HG03097 (cell line): ENCODE measurements around the gene SEC14L5.

ENCODE experiments used
- ATAC-seq: cut with Tn5 transposase; IDR thresholded peaks from one replicate; pipeline ENCODE4 v1.9.1; 2021; ENCODE audit not compliant: unreplicated experiment, low FRiP score

SEC14L5 gene

GRCh38 chr16:4981473-4981872 is 23.3 kb downstream of the SEC14L5 start:
- ATAC-seq, result no peak

DNA sequence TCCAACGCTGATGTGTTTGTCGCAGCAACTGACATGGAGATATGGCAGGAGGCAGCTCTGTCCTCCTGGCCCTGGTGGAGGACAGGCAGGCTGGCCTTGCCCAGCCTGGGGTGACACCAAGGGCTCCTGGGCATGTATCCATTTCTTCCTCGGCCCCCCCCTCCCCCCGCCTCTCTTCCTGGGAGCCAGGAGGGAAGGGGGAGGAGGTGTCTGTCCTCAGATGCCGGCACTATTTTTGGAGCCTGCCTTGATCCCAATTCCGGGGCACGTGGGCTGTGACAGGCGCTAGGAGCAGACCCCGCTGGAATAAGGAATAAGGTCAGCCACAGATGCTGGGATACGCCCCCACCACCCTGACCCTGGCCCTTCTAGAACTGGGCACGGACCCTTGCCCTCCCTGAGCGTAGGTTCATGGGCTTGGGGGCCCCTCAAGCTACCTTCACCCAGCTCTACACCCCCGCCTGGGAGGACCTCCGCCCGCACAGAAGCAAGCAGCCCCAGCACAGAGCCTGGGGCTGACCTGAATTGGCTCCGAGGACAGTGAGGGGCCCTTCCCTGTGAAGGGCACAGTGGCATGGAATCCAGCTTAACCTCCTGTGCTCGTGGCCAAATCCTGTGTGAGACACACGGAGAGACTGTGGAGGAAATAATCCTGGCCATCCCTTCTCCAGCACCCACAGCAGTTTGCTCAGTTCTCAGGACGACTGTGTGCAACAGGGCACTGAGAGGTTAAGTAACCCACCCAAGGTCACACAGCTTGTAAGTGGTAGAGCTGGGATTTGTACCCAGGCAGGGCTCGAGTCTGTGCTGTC is 24.1 kb downstream of the SEC14L5 start:
- ATAC-seq, result no peak

- ATAC-seq, result no peak
Measured at GRCh38 chr16:4984174-4984990, 26.3 kb downstream of the SEC14L5 start.

DNA sequence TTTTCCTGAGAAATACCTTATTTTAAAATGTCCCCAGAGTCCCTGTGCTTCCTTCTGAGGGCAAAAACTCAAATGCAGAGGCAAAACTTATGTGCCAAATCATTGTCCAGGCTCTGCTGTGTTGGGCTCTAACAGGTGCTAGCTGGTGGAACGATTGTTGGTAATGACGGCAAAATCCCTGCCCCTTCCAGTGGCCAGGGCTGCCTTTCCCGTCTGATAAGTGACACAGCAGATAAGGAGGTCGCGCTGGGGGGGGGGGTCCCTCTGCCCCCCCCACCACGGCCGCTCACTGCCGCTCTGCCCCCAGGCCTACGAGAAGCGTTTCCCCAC is 29.1 kb downstream of the SEC14L5 start:
- no peak for ATAC-seq

GRCh38 chr16:4987580-4988374 is 29.6 kb downstream of the SEC14L5 start:
- no peak for ATAC-seq

- no peak for ATAC-seq
Measured at GRCh38 chr16:4988647-4989046, 30.5 kb downstream of the SEC14L5 start.

GRCh38 chr16:4989391-4990006 is 31.4 kb downstream of the SEC14L5 start:
- no peak for ATAC-seq

DNA sequence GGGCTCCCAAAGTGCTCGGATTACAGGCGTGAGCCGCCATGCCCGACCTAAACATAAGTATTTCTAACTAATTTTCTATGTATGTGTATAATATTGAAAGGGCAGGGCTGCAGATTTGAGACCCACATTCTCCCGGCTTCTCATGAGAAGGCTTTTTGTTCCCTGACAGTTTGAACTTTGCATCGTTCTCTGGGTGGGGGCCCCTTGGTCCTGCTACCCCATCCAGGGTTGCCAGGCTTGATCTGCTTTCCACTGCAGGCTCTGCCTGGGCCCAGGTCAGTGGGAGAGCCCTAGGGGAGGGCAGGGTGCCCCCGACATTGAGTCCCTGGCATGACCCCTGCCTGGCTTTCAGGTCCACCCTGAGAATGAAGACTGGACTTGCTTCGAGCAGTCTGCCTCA is 32.3 kb downstream of the SEC14L5 start:
- ATAC-seq, result no peak

GRCh38 chr16:4991754-4992153 is 33.6 kb downstream of the SEC14L5 start:
- ATAC-seq, result no peak

GRCh38 chr16:4994719-4995434 is 36.7 kb downstream of the SEC14L5 start:
- no peak for ATAC-seq

- ATAC-seq, result no peak
Measured at GRCh38 chr16:5000573-5001001, 42.5 kb downstream of the SEC14L5 start.

DNA sequence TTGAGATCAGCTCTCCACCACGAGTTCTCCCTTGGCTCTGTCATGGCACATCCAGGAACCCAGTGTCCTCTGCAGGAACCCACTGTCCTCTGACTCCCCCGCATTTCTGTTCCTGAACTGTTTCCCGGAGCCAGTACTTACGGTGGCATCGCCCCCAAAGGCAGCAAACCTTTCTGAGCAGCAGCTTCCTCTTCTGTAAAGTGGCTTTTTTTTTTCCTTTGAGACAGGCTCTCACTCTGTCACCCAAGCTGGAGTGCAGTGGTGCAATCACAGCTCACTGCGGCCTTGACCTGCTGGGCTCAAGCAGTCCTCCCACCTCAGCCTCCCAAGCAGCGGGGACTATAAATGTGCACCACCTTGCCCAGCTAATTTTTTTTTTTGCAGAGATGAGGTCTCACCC is 43.4 kb downstream of the SEC14L5 start:
- ATAC-seq, result no peak

GRCh38 chr16:5001986-5002385 is 43.9 kb downstream of the SEC14L5 start:
- ATAC-seq, result no peak

- ATAC-seq, result no peak
Measured at GRCh38 chr16:5002699-5003143, 44.6 kb downstream of the SEC14L5 start.

DNA sequence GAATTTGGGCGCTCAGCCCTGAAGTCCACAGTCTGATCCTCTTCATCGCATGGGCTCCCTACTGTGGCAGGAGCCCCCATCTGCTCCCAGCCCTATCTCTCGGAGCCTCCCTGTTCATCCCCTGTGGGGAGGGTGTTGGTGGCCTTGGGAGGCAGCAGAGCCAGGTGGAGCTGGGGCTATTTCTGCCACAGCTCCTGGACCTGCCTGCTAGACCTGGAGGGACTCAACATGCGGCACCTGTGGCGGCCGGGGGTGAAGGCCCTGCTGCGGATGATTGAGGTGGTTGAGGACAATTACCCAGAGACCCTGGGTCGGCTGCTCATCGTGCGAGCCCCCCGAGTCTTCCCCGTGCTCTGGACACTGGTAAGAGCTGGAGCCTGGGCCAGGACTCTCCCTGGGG is 45.1 kb downstream of the SEC14L5 start:
- ATAC-seq, result no peak

- no peak for ATAC-seq
Measured at GRCh38 chr16:5003828-5004227, 45.7 kb downstream of the SEC14L5 start.

GRCh38 chr16:5004311-5004710 is 46.2 kb downstream of the SEC14L5 start:
- ATAC-seq, result no peak

DNA sequence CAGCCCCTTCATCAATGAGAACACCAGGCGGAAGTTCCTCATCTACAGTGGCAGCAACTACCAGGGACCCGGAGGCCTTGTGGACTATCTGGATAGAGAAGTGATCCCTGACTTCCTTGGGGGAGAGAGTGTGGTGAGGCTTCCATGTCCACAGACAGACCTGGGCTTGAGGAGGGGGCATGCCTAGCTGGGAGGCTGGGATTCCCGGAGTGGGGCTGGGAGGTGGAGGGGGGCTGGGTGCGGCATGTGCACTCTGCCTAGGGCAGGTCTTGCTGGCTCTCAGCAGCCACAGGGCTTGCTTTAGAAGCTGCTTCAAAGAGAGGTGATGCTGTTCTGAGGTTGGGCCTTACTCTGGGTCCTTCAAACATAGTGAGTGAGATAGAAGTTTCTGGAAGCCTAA is 47.8 kb downstream of the SEC14L5 start:
- no peak for ATAC-seq

DNA sequence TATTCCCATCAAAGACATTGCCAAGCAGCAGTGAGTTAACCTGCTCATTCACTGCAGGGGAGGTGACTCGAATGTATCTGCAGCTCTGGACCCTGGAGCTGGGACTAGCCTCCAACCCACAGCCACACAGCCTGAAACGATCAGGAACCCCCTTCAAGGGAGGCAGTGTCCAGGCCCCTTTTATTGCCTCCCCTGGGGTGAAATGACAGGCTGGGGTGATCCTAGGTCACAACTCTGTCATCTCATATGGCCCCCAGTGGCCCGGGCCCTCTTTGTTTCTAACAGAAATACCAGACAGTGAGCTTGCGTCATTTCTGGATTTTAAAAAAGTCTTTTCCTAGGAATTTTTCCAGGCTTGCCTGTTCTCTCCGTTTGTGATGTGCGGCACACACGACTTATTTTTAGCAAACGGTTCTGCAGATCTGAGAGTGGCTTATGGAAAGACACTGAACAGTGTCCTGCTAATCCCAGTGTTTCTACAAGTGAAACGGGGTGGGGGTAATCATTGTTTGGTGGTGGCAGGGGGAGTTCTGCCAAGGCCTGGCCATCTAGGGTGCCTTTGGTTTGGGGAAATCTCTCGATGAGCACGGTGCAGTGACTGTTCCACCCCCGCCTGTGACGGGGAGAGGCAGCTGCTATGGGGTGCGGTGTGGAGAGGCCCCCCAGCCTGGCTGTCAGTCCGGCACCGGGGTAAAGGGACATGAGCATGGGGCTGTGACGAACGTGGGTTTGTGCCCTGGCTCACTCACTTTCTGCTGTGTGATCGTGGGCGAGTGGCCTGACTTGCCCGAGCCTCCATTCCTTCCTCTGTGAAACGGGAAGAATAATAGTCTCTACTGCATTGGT is 48.4 kb downstream of the SEC14L5 start:
- ATAC-seq, result no peak
